SK-N-MC (cell line): ENCODE data around the gene SHISA9.

ENCODE experiments used
- EZH2 ChIP-seq: fragments of 200-600 bp; sonication (generic); IDR thresholded peaks from one replicate; pipeline ENCODE4 v1.6.1; 2017; ENCODE audit warnings: antibody characterized with exemption
- POLR2AphosphoS5 ChIP-seq: IDR thresholded peaks from 2 replicates; pipeline ENCODE4 v1.6.1; 2012; ENCODE audit warnings: mild to moderate bottlenecking, low read depth, low read length, borderline replicate concordance

DNA sequence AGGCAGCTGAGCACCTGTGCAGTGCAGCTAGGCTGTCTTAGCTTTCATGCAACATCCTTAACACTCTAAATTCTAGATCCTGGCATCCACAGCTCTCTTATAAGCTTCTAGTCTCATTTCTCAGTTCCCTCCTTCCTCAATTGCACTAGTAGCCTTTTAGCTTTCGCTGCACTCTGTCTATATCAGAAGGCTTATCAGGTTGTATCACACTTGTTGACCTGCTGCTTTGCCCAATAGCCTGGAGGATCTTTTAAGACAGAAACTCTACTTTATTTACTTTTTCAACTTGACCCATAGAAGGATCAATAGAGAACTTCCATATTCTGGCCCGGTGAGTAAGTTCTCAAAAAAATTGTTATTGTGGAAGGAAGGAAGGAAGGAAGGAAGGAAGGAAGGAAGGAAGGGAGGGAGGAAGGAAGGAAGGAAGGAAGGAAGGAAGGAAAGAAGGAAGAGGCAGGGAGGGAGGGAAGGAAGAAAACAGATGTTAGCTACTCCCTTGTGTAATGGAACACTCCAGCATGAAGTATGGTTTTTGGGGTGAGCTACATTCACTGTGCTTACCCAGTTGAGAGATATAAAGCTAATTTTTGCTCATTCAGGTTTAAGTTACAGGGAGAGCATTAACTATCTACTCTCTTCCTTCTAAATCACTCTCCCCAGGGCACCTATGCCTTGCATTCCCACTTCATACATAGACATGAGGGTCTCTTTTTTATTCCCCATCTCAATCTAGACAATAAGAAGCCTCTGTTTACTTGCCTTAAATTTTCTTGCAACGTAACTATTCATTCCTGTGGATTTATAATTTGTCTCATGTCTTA is 361.1 kb downstream of the SHISA9 start:
- TF ChIP-seq POLR2AphosphoS5 (no peak; the same call in 1 of the 2 replicates), EZH2 (no peak)
